ENCODE results near the gene GNG12. TPM values are rescaled to one million over a fixed set of nuclear protein-coding genes. Genes with fewer than 3 reads are reported as not detected.

The GNG12 gene
- total and polyA plus RNA-seq, 3 donors from 2014 or later: 28.1 to 46.0 (median 39.3) TPM

GRCh38 chr1:67846538-67846937 lies 13.3 kb upstream of the GNG12 start:
- 84 to 94% methylated on average over 1 of the region's 1 CpG for whole genome bisulfite sequencing, 2 donors
- intact Hi-C loops (cut with DNase I; ENCODE audit: low total_unique reads): no loop called here
- H3K27me3 ChIP-seq: no peaks in the 10 kb centered on the region

GRCh38 chr1:67844988-67845387 lies 11.7 kb upstream of the GNG12 start:
- no peaks in the 10 kb centered on the region for H3K4me1 ChIP-seq
- no peaks in the 10 kb centered on the region for H3K27me3 ChIP-seq
- H3K9me3 ChIP-seq: no peaks in the 10 kb centered on the region
- intact Hi-C loops (cut with DNase I; ENCODE audit: low total_unique reads): no loop called here
- 90% methylated on average over 1 of the region's 1 CpG for WGBS, 2 donors
- H3K36me3 ChIP-seq (ENCODE audit: low read depth, missing control alignments): no peaks in the 10 kb centered on the region
- H3K4me3 ChIP-seq: no peak overlapping the region
- H3K27ac ChIP-seq: no peak overlapping the region
- no peak for DNase-seq
- TF ChIP-seq CTCF (IDR thresholded peaks at IDR 0.05) (no peak), POLR2A (IDR thresholded peaks at IDR 0.05) (no peak)

More at GRCh38 chr1:67846538-67846937, 13.3 kb upstream of the GNG12 start:
- H3K9me3 ChIP-seq: no peaks in the 10 kb centered on the region
- H3K4me1 ChIP-seq: no peaks in the 10 kb centered on the region
- TF ChIP-seq CTCF (IDR thresholded peaks at IDR 0.05) (no peak), POLR2A (IDR thresholded peaks at IDR 0.05) (no peak)
- no peak overlapping the region for H3K4me3 ChIP-seq
- no peaks in the 10 kb centered on the region for H3K36me3 ChIP-seq (ENCODE audit: low read depth, missing control alignments)
- no peak for DNase-seq
- H3K27ac ChIP-seq: no peak overlapping the region

- Histone ChIP-seq H3K27me3 (no peaks in the 10 kb centered on the region), H3K4me1 (no peaks in the 10 kb centered on the region), H3K36me3 (ENCODE audit: low read depth, missing control alignments) (no peaks in the 10 kb centered on the region), H3K9me3 (no peaks in the 10 kb centered on the region), H3K27ac (no peak overlapping the region), H3K4me3 (no peak overlapping the region)
- DNase-seq: no peak
- TF ChIP-seq POLR2A (IDR thresholded peaks at IDR 0.05) (no peak), CTCF (IDR thresholded peaks at IDR 0.05) (no peak)
- intact Hi-C loops (cut with DNase I; ENCODE audit: low total_unique reads): no loop called here
Measured at GRCh38 chr1:67843746-67844145, 10.5 kb upstream of the GNG12 start.

- 71 to 78% methylated on average over 1 of the region's 1 CpG for WGBS, 2 donors
- no peaks in the 10 kb centered on the region for H3K27me3 ChIP-seq
- H3K4me1 ChIP-seq: no peaks in the 10 kb centered on the region
- intact Hi-C loops (cut with DNase I; ENCODE audit: low total_unique reads): no loop called here
- H3K9me3 ChIP-seq: no peaks in the 10 kb centered on the region
- no peak overlapping the region for H3K27ac ChIP-seq
- no peak for DNase-seq
- no peak for TF ChIP-seq POLR2A (IDR thresholded peaks at IDR 0.05)
- TF ChIP-seq CTCF (IDR thresholded peaks at IDR 0.05): no peak
- no peaks in the 10 kb centered on the region for H3K36me3 ChIP-seq (ENCODE audit: low read depth, missing control alignments)
- no peak overlapping the region for H3K4me3 ChIP-seq
Measured at GRCh38 chr1:67843331-67843730, 10.1 kb upstream of the GNG12 start.

GRCh38 chr1:67840449-67840848 lies 7.2 kb upstream of the GNG12 start:
- Histone ChIP-seq H3K4me3 (no peak overlapping the region), H3K4me1 (no peaks in the 10 kb centered on the region), H3K27me3 (no peaks in the 10 kb centered on the region), H3K36me3 (ENCODE audit: low read depth, missing control alignments) (no peaks in the 10 kb centered on the region), H3K9me3 (no peaks in the 10 kb centered on the region), H3K27ac (no peak overlapping the region)
- 59 to 67% methylated on average over 2 of the region's 2 CpGs for WGBS, 2 donors
- DNase-seq: no peak
- intact Hi-C loops (cut with DNase I; ENCODE audit: low total_unique reads): no loop called here
- TF ChIP-seq CTCF (IDR thresholded peaks at IDR 0.05): no peak
- no peak for TF ChIP-seq POLR2A (IDR thresholded peaks at IDR 0.05)

Measured in testis (tissue), 3 donors.